HEK293 (cell line): ENCODE results near the gene CDC42.

Experiments
- KLF16 ChIP-seq: fragments of 450-650 bp; formaldehyde crosslinking; IDR thresholded peaks from 2 replicates; pipeline ENCODE4 v1.5.1; 2017; ENCODE audit warnings: missing biosample characterization, missing genetic modification characterization
- KLF8 ChIP-seq: fragments of 450-650 bp; formaldehyde crosslinking; IDR thresholded peaks from 2 replicates; pipeline ENCODE4 v1.5.1; 2016; ENCODE audit warnings: missing biosample characterization, missing genetic modification characterization
- OSR2 ChIP-seq: fragments of 450-650 bp; formaldehyde crosslinking; IDR thresholded peaks from 2 replicates; pipeline ENCODE4 v1.5.1; 2016; ENCODE audit warnings: missing biosample characterization, missing genetic modification characterization
- REPIN1 ChIP-seq: fragments of 450-650 bp; formaldehyde crosslinking; IDR thresholded peaks from 2 replicates; pipeline ENCODE4 v1.5.1; 2017; ENCODE audit warnings: missing biosample characterization, missing genetic modification characterization, low read depth
- SALL2 ChIP-seq: fragments of 450-650 bp; formaldehyde crosslinking; IDR thresholded peaks from 2 replicates; pipeline ENCODE4 v1.5.0; 2017; ENCODE audit warnings: missing biosample characterization, mild to moderate bottlenecking, missing genetic modification characterization, borderline replicate concordance
- SP2 ChIP-seq: fragments of 450-650 bp; formaldehyde crosslinking; IDR thresholded peaks from 2 replicates; pipeline ENCODE4 v1.5.1; 2016; ENCODE audit warnings: missing biosample characterization, missing genetic modification characterization
- TRIM28 ChIP-seq: IDR thresholded peaks from 2 replicates; pipeline ENCODE4 v1.6.1; 2011; ENCODE audit warnings: low read length, control low read depth, borderline replicate concordance
- YY2 ChIP-seq: fragments of 450-650 bp; formaldehyde crosslinking; IDR thresholded peaks from 2 replicates; pipeline ENCODE4 v1.5.1; 2016; ENCODE audit warnings: missing biosample characterization, missing genetic modification characterization
- ZBTB17 ChIP-seq: fragments of 450-650 bp; formaldehyde crosslinking; IDR thresholded peaks from 2 replicates; pipeline ENCODE4 v1.5.1; 2016; ENCODE audit warnings: missing biosample characterization, missing genetic modification characterization
- ZBTB20 ChIP-seq: fragments of 450-650 bp; formaldehyde crosslinking; IDR thresholded peaks from 2 replicates; pipeline ENCODE4 v1.5.1; 2016; ENCODE audit warnings: missing biosample characterization, missing genetic modification characterization
- ZFP3 ChIP-seq: fragments of 450-650 bp; formaldehyde crosslinking; IDR thresholded peaks from 2 replicates; pipeline ENCODE4 v1.5.1; 2016; ENCODE audit warnings: low read depth, missing biosample characterization, missing genetic modification characterization
- ZNF146 ChIP-seq: fragments of 450-650 bp; formaldehyde crosslinking; IDR thresholded peaks from 2 replicates; pipeline ENCODE4 v1.5.1; 2016; ENCODE audit warnings: missing biosample characterization, missing genetic modification characterization
- ZNF169 ChIP-seq: fragments of 450-650 bp; formaldehyde crosslinking; IDR thresholded peaks from 2 replicates; pipeline ENCODE4 v1.5.1; 2016; ENCODE audit warnings: missing biosample characterization, missing genetic modification characterization
- ZNF202 ChIP-seq: fragments of 450-650 bp; formaldehyde crosslinking; IDR thresholded peaks from 2 replicates; pipeline ENCODE4 v1.5.1; 2016; ENCODE audit warnings: missing biosample characterization, missing genetic modification characterization, borderline replicate concordance
- ZNF23 ChIP-seq: fragments of 450-650 bp; formaldehyde crosslinking; IDR thresholded peaks from 2 replicates; pipeline ENCODE4 v1.5.1; 2016; ENCODE audit warnings: missing biosample characterization, missing genetic modification characterization, borderline replicate concordance
- ZNF239 ChIP-seq: fragments of 450-650 bp; formaldehyde crosslinking; IDR thresholded peaks from 2 replicates; pipeline ENCODE4 v1.5.1; 2016; ENCODE audit warnings: missing biosample characterization, missing genetic modification characterization
- ZNF670 ChIP-seq: fragments of 450-650 bp; formaldehyde crosslinking; IDR thresholded peaks from 2 replicates; pipeline ENCODE4 v1.5.1; 2016; ENCODE audit warnings: missing biosample characterization, missing genetic modification characterization, low read depth
- ZNF768 ChIP-seq: fragments of 450-650 bp; formaldehyde crosslinking; IDR thresholded peaks from 2 replicates; pipeline ENCODE4 v1.5.1; 2018; ENCODE audit warnings: missing biosample characterization, mild to moderate bottlenecking, missing genetic modification characterization
- TF ChIP-seq, protein P1 (sequence below): fragments of 450-650 bp; formaldehyde crosslinking; conservative IDR thresholded peaks from 2 replicates; pipeline ENCODE4 v1.5.1; 2016; ENCODE audit warnings: low read depth, missing biosample characterization, missing genetic modification characterization
- TF ChIP-seq, protein P2 (sequence below): fragments of 450-650 bp; formaldehyde crosslinking; IDR thresholded peaks from 2 replicates; pipeline ENCODE4 v1.5.1; 2016; ENCODE audit warnings: missing biosample characterization, missing genetic modification characterization
- TF ChIP-seq, protein P3 (sequence below): fragments of 450-650 bp; formaldehyde crosslinking; IDR thresholded peaks from 2 replicates; pipeline ENCODE4 v1.5.1; 2016; ENCODE audit warnings: missing biosample characterization, missing genetic modification characterization, borderline replicate concordance
- TF ChIP-seq, protein P4 (sequence below): fragments of 450-650 bp; formaldehyde crosslinking; IDR thresholded peaks from 2 replicates; pipeline ENCODE4 v1.5.1; 2017; ENCODE audit warnings: missing biosample characterization, missing genetic modification characterization
- TF ChIP-seq, protein P5 (sequence below): fragments of 450-650 bp; formaldehyde crosslinking; IDR thresholded peaks from 2 replicates; pipeline ENCODE4 v1.5.1; 2017; ENCODE audit warnings: missing biosample characterization, missing genetic modification characterization
- TF ChIP-seq, protein P6 (sequence below): fragments of 450-650 bp; formaldehyde crosslinking; IDR thresholded peaks from 2 replicates; pipeline ENCODE4 v1.5.1; 2016; ENCODE audit warnings: missing biosample characterization, missing genetic modification characterization

The CDC42 gene

DNA sequence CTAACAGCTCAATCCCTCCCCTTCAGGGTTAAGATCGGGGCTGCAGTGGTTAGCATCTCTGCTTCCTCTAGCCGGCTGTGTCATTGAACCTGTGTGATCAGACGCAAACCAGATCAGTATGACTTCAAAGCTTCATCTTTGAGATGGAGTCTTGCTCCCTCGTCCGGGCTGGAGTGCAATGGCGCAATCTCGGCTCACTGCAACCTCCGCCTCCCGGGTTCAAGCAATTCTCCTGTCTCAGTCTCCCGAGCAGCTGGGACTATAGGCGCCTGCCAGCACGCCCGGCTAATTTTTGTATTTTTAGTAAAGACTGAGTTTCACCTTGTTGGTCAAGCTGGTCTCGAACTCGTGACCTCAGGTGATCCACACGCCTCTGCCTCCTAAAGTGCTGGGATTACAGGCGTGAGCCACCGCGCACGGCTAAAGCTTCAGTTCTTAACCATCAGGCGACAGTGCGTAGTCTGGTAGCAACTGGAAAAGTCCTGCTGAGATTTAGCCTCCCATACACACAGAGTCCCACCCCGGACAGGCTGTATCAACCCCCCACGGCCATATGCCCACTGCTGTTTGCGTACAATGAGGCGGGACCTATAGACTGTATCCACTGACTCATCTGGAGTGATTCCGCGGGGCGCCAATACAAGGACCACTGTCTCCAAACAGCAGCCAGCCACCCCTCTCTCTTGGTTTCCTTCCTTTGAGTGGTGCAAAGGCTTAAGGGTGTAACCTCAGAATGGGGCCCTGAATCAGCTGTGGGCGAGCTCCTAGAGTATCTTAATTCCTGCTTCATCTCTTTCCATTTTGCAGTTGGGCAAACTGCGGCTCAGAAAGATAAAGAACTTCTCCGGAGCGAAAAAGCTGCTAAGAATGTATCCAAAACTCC lies 27.8 kb upstream of the CDC42 start (continued):
- TF ChIP-seq ZFP3 (tag by site-specific recombination) = peak; percentile 86
- no peak for TF ChIP-seq ZNF239
- peak; percentile 80 for TF ChIP-seq ZBTB20 (tag by site-specific recombination)
- TF ChIP-seq, protein P1, sequence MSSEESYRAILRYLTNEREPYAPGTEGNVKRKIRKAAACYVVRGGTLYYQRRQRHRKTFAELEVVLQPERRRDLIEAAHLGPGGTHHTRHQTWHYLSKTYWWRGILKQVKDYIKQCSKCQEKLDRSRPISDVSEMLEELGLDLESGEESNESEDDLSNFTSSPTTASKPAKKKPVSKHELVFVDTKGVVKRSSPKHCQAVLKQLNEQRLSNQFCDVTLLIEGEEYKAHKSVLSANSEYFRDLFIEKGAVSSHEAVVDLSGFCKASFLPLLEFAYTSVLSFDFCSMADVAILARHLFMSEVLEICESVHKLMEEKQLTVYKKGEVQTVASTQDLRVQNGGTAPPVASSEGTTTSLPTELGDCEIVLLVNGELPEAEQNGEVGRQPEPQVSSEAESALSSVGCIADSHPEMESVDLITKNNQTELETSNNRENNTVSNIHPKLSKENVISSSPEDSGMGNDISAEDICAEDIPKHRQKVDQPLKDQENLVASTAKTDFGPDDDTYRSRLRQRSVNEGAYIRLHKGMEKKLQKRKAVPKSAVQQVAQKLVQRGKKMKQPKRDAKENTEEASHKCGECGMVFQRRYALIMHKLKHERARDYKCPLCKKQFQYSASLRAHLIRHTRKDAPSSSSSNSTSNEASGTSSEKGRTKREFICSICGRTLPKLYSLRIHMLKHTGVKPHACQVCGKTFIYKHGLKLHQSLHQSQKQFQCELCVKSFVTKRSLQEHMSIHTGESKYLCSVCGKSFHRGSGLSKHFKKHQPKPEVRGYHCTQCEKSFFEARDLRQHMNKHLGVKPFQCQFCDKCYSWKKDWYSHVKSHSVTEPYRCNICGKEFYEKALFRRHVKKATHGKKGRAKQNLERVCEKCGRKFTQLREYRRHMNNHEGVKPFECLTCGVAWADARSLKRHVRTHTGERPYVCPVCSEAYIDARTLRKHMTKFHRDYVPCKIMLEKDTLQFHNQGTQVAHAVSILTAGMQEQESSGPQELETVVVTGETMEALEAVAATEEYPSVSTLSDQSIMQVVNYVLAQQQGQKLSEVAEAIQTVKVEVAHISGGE (tag by site-specific recombination) = no peak; the same call in 1 of the 2 replicates
- 0 out of 2 replicates have a peak, but pooled peaks have one; percentile 14 for TF ChIP-seq KLF16 (tag by site-specific recombination)
- TF ChIP-seq ZBTB17 (tag by site-specific recombination) = peak; percentile 82
- no peak for TF ChIP-seq ZNF202 (tag by site-specific recombination)
- TF ChIP-seq KLF8 = no peak
- TF ChIP-seq ZNF670 (tag by site-specific recombination) = no peak
- TF ChIP-seq ZNF768 (tag by site-specific recombination) = no peak
- TF ChIP-seq ZNF146 (tag by site-specific recombination) = no peak
- no peak for TF ChIP-seq ZNF23
- TF ChIP-seq, protein P2, sequence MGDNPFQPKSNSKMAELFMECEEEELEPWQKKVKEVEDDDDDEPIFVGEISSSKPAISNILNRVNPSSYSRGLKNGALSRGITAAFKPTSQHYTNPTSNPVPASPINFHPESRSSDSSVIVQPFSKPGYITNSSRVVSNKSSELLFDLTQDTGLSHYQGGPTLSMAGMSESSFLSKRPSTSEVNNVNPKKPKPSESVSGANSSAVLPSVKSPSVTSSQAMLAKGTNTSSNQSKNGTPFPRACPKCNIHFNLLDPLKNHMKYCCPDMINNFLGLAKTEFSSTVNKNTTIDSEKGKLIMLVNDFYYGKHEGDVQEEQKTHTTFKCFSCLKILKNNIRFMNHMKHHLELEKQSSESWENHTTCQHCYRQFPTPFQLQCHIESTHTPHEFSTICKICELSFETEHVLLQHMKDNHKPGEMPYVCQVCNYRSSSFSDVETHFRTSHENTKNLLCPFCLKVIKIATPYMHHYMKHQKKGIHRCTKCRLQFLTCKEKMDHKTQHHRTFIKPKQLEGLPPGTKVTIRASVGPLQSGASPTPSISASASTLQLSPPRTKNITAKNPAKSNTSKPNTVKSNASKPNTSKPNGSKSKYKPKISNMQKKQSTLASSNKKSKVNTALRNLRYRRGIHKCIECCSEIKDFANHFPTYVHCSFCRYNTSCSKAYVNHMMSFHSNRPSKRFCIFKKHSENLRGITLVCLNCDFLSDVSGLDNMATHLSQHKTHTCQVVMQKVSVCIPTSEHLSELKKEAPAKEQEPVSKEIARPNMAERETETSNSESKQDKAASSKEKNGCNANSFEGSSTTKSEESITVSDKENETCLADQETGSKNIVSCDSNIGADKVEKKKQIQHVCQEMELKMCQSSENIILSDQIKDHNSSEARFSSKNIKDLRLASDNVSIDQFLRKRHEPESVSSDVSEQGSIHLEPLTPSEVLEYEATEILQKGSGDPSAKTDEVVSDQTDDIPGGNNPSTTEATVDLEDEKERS = no peak
- peak; percentile 82 for TF ChIP-seq SP2 (tag by site-specific recombination)
- no peak for TF ChIP-seq ZNF169 (tag by site-specific recombination)
- TF ChIP-seq, protein P3, sequence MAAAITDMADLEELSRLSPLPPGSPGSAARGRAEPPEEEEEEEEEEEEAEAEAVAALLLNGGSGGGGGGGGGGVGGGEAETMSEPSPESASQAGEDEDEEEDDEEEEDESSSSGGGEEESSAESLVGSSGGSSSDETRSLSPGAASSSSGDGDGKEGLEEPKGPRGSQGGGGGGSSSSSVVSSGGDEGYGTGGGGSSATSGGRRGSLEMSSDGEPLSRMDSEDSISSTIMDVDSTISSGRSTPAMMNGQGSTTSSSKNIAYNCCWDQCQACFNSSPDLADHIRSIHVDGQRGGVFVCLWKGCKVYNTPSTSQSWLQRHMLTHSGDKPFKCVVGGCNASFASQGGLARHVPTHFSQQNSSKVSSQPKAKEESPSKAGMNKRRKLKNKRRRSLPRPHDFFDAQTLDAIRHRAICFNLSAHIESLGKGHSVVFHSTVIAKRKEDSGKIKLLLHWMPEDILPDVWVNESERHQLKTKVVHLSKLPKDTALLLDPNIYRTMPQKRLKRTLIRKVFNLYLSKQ = no peak
- TF ChIP-seq, protein P4, sequence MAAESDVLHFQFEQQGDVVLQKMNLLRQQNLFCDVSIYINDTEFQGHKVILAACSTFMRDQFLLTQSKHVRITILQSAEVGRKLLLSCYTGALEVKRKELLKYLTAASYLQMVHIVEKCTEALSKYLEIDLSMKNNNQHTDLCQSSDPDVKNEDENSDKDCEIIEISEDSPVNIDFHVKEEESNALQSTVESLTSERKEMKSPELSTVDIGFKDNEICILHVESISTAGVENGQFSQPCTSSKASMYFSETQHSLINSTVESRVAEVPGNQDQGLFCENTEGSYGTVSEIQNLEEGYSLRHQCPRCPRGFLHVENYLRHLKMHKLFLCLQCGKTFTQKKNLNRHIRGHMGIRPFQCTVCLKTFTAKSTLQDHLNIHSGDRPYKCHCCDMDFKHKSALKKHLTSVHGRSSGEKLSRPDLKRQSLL (tag by site-specific recombination) = peak; percentile 43; the same call in 1 of the 2 replicates
- TF ChIP-seq, protein P5, sequence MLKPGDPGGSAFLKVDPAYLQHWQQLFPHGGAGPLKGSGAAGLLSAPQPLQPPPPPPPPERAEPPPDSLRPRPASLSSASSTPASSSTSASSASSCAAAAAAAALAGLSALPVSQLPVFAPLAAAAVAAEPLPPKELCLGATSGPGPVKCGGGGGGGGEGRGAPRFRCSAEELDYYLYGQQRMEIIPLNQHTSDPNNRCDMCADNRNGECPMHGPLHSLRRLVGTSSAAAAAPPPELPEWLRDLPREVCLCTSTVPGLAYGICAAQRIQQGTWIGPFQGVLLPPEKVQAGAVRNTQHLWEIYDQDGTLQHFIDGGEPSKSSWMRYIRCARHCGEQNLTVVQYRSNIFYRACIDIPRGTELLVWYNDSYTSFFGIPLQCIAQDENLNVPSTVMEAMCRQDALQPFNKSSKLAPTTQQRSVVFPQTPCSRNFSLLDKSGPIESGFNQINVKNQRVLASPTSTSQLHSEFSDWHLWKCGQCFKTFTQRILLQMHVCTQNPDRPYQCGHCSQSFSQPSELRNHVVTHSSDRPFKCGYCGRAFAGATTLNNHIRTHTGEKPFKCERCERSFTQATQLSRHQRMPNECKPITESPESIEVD (tag by site-specific recombination) = no peak
- 0 out of 2 replicates have a peak, but pooled peaks have one; percentile 23 for TF ChIP-seq REPIN1 (tag by site-specific recombination)
- TF ChIP-seq YY2 (tag by site-specific recombination) = peak; percentile 23; the same call in 1 of the 2 replicates
- TF ChIP-seq OSR2 (tag by site-specific recombination) = peak; percentile 67
- TF ChIP-seq, protein P6, sequence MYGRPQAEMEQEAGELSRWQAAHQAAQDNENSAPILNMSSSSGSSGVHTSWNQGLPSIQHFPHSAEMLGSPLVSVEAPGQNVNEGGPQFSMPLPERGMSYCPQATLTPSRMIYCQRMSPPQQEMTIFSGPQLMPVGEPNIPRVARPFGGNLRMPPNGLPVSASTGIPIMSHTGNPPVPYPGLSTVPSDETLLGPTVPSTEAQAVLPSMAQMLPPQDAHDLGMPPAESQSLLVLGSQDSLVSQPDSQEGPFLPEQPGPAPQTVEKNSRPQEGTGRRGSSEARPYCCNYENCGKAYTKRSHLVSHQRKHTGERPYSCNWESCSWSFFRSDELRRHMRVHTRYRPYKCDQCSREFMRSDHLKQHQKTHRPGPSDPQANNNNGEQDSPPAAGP (tag by site-specific recombination) = peak; percentile 76
- no peak for TF ChIP-seq SALL2 (tag by site-specific recombination)
- no peak; the same call in 1 of the 2 replicates for TF ChIP-seq TRIM28
- TF ChIP-seq, all 188 proteins: peak for 52
